GM23338 (cell line): ENCODE measurements around the gene USP43. TPM values are rescaled to one million over a fixed set of nuclear protein-coding genes. Genes with fewer than 3 reads are reported as not detected.

ENCODE experiments used
- ATAC-seq: fragments of 200-7000 bp; cut with Tn5 transposase; 3 replicates; pipeline ENCODE4 v1.9.1; 2020
- DNase-seq: peaks from one replicate; pipeline ENCODE4 v3.0.0-alpha.2; 2015; ENCODE audit warnings: low spot score
- H2AFZ ChIP-seq: fragments of 200-600 bp; sonication (generic); 2 replicates; pipeline ENCODE4 v1.8.0; 2016; ENCODE audit warnings: antibody characterized with exemption, mild to moderate bottlenecking, moderate library complexity
- H3F3A ChIP-seq: fragments of 200-600 bp; sonication (generic); replicated peaks from 2 replicates; pipeline ENCODE4 v1.8.0; 2017; ENCODE audit warnings: antibody characterized with exemption, mixed run types, low read depth
- H3K27ac ChIP-seq: fragments of 200-600 bp; sonication (generic); 2 replicates; pipeline ENCODE4 v1.6.1; 2016; ENCODE audit warnings: low read depth
- H3K27me3 ChIP-seq: fragments of 200-600 bp; sonication (generic); 2 replicates; pipeline ENCODE4 v1.8.0; 2016; ENCODE audit warnings: mild to moderate bottlenecking, mixed run types, moderate library complexity; ENCODE audit not compliant: insufficient read depth
- H3K36me3 ChIP-seq: fragments of 200-600 bp; sonication (generic); 2 replicates; pipeline ENCODE4 v1.8.0; 2016; ENCODE audit warnings: mild to moderate bottlenecking; ENCODE audit not compliant: insufficient read depth
- H3K4me1 ChIP-seq: fragments of 200-600 bp; sonication (generic); 2 replicates; pipeline ENCODE4 v1.8.0; 2016; ENCODE audit warnings: mild to moderate bottlenecking, moderate library complexity; ENCODE audit not compliant: insufficient read depth
- H3K4me2 ChIP-seq: fragments of 200-600 bp; sonication (generic); 2 replicates; pipeline ENCODE4 v1.7.1; 2017; ENCODE audit warnings: mixed run types
- H3K4me3 ChIP-seq: fragments of 200-600 bp; sonication (generic); 2 replicates; pipeline ENCODE4 v1.6.1; 2016; ENCODE audit warnings: mixed run types
- H3K79me2 ChIP-seq: fragments of 200-600 bp; sonication (generic); replicated peaks from 2 replicates; pipeline ENCODE4 v1.8.0; 2017; ENCODE audit warnings: mild to moderate bottlenecking; ENCODE audit not compliant: insufficient read depth
- H3K9me2 ChIP-seq: fragments of 200-600 bp; sonication (generic); 2 replicates; pipeline ENCODE4 v1.8.0; 2017; ENCODE audit not compliant: insufficient read depth
- H4K20me1 ChIP-seq: fragments of 200-600 bp; sonication (generic); replicated peaks from 2 replicates; pipeline ENCODE4 v1.8.0; 2017; ENCODE audit warnings: mild to moderate bottlenecking; ENCODE audit not compliant: insufficient read depth
- H3K27ac Mint-ChIP-seq: 2 replicates; pipeline ENCODE4 v1.8.0; 2020; ENCODE audit warnings: inconsistent platforms, mild to moderate bottlenecking, moderate library complexity, mixed read lengths
- H3K27me3 Mint-ChIP-seq: 3 replicates; pipeline ENCODE4 v1.8.0; 2022; ENCODE audit warnings: low read depth, mild to moderate bottlenecking, moderate library complexity, mixed read lengths, inconsistent platforms; ENCODE audit not compliant: insufficient read depth, poor library complexity
- H3K36me3 Mint-ChIP-seq: 3 replicates; pipeline ENCODE4 v1.8.0; 2021; ENCODE audit warnings: low read depth, mild to moderate bottlenecking, inconsistent platforms, moderate library complexity, mixed read lengths
- H3K4me1 Mint-ChIP-seq: 3 replicates; pipeline ENCODE4 v1.8.0; 2020; ENCODE audit warnings: mild to moderate bottlenecking, inconsistent platforms, mixed read lengths
- H3K4me3 Mint-ChIP-seq: 3 replicates; pipeline ENCODE4 v1.8.0; 2021; ENCODE audit warnings: moderate library complexity, mild to moderate bottlenecking, inconsistent platforms, mixed read lengths
- H3K9me3 Mint-ChIP-seq: 3 replicates; pipeline ENCODE4 v1.8.0; 2020; ENCODE audit warnings: moderate library complexity, mild to moderate bottlenecking, inconsistent platforms, mixed read lengths
- CREB1 ChIP-seq: fragments of 250-450 bp; sonication (Bioruptor Pico); IDR thresholded peaks from 2 replicates; pipeline ENCODE4 v1.5.0; 2020; ENCODE audit warnings: low read depth, mild to moderate bottlenecking, moderate library complexity
- EZH2 ChIP-seq: fragments of 200-600 bp; sonication (generic); IDR thresholded peaks from one replicate; pipeline ENCODE4 v1.8.0; 2017; ENCODE audit warnings: antibody characterized with exemption, mild to moderate bottlenecking, low read depth; ENCODE audit not compliant: unreplicated experiment
- EZH2phosphoT487 ChIP-seq: fragments of 200-600 bp; sonication (generic); IDR thresholded peaks from one replicate; pipeline ENCODE4 v1.8.1; 2018; ENCODE audit warnings: antibody characterized with exemption; ENCODE audit not compliant: unreplicated experiment
- JUNB ChIP-seq: IDR thresholded peaks from one replicate; pipeline ENCODE4 v1.6.1; 2016; ENCODE audit warnings: antibody characterized with exemption; ENCODE audit not compliant: unreplicated experiment
- NANOG ChIP-seq: IDR thresholded peaks from 2 replicates; pipeline ENCODE4 v1.6.1; 2016; ENCODE audit warnings: antibody characterized with exemption, borderline replicate concordance
- POLR2AphosphoS5 ChIP-seq: IDR thresholded peaks from 2 replicates; pipeline ENCODE4 v1.6.1; 2016; ENCODE audit warnings: antibody characterized with exemption, low read depth
- STAT1 ChIP-seq: IDR thresholded peaks from one replicate; pipeline ENCODE4 v1.6.1; 2016; ENCODE audit warnings: antibody characterized with exemption; ENCODE audit not compliant: unreplicated experiment
- ZNF114 ChIP-seq: fragments of 250-450 bp; sonication (Bioruptor Pico); IDR thresholded peaks from 2 replicates; pipeline ENCODE4 v1.5.0; 2020; ENCODE audit warnings: mild to moderate bottlenecking, moderate library complexity
- ZNF331 ChIP-seq: fragments of 250-450 bp; sonication (Bioruptor Pico); IDR thresholded peaks from 2 replicates; pipeline ENCODE4 v1.5.0; 2020; ENCODE audit warnings: low read depth, mild to moderate bottlenecking, moderate library complexity
- polyA plus RNA-seq: library from polyadenylated mRNA; unstranded; fragments of >200 nt; fragmentation: Nextera tagmentation; extraction: Ambion mirVana; gene quantifications from 2 replicates; pipeline ENCODE4 v1.2.1, GENCODE V29; 2016
- total RNA-seq: library from RNA; depleted of rRNA; stranded (reverse); fragments of >200 nt; shearing (Covaris generic); gene quantifications from 2 replicates; pipeline ENCODE4 v1.2.3, GENCODE V29; 2014
- TF ChIP-seq, protein P1 (sequence below): fragments of 250-450 bp; sonication (Bioruptor Pico); IDR thresholded peaks from 2 replicates; pipeline ENCODE4 v1.5.0; 2020; ENCODE audit warnings: mild to moderate bottlenecking, moderate library complexity
- TF ChIP-seq, protein P2 (sequence below), 2 experiments: fragments of 200-600 bp in 1 of 2; sonication (generic) in 1 of 2; conservative IDR thresholded peaks; 2 replicates each; pipeline versions ENCODE4 v1.5.1 to v1.6.1; 2016 to 2017; ENCODE audit warnings: antibody characterized with exemption in 2 of 2, low read depth in 2 of 2, mild to moderate bottlenecking in 2 of 2, moderate library complexity in 1 of 2
- TF ChIP-seq, protein P3 (sequence below): IDR thresholded peaks from one replicate; pipeline ENCODE4 v1.6.1; 2018; ENCODE audit warnings: antibody characterized with exemption; ENCODE audit not compliant: unreplicated experiment
- TF ChIP-seq, protein P4 (sequence below): IDR thresholded peaks from 2 replicates; pipeline ENCODE4 v1.6.1; 2016; ENCODE audit warnings: antibody characterized with exemption

The USP43 gene
- total and polyA plus RNA-seq, 2 experiments from 2014 or later = 5.7 to 12.5 TPM

DNA sequence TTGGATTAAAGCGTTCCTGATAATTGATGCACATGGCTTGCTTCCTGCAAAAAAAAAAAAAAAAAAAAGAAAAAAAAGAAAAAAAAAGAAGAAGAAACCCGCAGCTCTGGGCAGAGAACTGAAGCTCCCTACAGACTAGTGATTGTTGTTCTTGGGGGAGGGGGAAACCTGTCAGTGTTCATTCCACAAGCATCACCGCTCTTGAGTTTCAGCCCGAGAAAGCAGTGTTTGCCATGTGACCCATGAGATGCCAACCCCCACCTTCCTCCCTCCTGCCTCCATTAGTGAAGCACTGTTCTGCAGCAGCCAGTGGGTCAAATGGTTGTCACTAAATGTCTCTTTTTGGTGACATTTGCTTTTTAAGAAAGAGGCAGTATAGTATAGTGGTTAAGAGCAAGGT, 1.7 kb downstream of the USP43 start (continued):
- TF ChIP-seq, protein P1, sequence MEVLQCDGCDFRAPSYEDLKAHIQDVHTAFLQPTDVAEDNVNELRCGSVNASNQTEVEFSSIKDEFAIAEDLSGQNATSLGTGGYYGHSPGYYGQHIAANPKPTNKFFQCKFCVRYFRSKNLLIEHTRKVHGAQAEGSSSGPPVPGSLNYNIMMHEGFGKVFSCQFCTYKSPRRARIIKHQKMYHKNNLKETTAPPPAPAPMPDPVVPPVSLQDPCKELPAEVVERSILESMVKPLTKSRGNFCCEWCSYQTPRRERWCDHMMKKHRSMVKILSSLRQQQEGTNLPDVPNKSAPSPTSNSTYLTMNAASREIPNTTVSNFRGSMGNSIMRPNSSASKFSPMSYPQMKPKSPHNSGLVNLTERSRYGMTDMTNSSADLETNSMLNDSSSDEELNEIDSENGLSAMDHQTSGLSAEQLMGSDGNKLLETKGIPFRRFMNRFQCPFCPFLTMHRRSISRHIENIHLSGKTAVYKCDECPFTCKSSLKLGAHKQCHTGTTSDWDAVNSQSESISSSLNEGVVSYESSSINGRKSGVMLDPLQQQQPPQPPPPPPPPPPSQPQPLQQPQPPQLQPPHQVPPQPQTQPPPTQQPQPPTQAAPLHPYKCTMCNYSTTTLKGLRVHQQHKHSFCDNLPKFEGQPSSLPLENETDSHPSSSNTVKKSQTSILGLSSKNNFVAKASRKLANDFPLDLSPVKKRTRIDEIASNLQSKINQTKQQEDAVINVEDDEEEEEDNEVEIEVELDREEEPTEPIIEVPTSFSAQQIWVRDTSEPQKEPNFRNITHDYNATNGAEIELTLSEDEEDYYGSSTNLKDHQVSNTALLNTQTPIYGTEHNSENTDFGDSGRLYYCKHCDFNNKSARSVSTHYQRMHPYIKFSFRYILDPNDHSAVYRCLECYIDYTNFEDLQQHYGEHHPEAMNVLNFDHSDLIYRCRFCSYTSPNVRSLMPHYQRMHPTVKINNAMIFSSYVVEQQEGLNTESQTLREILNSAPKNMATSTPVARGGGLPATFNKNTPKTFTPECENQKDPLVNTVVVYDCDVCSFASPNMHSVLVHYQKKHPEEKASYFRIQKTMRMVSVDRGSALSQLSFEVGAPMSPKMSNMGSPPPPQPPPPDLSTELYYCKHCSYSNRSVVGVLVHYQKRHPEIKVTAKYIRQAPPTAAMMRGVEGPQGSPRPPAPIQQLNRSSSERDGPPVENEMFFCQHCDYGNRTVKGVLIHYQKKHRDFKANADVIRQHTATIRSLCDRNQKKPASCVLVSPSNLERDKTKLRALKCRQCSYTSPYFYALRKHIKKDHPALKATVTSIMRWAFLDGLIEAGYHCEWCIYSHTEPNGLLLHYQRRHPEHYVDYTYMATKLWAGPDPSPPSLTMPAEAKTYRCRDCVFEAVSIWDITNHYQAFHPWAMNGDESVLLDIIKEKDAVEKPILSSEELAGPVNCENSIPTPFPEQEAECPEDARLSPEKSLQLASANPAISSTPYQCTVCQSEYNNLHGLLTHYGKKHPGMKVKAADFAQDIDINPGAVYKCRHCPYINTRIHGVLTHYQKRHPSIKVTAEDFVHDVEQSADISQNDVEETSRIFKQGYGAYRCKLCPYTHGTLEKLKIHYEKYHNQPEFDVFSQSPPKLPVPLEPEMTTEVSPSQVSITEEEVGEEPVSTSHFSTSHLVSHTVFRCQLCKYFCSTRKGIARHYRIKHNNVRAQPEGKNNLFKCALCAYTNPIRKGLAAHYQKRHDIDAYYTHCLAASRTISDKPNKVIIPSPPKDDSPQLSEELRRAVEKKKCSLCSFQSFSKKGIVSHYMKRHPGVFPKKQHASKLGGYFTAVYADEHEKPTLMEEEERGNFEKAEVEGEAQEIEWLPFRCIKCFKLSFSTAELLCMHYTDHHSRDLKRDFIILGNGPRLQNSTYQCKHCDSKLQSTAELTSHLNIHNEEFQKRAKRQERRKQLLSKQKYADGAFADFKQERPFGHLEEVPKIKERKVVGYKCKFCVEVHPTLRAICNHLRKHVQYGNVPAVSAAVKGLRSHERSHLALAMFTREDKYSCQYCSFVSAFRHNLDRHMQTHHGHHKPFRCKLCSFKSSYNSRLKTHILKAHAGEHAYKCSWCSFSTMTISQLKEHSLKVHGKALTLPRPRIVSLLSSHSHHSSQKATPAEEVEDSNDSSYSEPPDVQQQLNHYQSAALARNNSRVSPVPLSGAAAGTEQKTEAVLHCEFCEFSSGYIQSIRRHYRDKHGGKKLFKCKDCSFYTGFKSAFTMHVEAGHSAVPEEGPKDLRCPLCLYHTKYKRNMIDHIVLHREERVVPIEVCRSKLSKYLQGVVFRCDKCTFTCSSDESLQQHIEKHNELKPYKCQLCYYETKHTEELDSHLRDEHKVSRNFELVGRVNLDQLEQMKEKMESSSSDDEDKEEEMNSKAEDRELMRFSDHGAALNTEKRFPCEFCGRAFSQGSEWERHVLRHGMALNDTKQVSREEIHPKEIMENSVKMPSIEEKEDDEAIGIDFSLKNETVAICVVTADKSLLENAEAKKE (CRISPR knock-in tag) = no peak
- no peak for TF ChIP-seq EZH2

DNA sequence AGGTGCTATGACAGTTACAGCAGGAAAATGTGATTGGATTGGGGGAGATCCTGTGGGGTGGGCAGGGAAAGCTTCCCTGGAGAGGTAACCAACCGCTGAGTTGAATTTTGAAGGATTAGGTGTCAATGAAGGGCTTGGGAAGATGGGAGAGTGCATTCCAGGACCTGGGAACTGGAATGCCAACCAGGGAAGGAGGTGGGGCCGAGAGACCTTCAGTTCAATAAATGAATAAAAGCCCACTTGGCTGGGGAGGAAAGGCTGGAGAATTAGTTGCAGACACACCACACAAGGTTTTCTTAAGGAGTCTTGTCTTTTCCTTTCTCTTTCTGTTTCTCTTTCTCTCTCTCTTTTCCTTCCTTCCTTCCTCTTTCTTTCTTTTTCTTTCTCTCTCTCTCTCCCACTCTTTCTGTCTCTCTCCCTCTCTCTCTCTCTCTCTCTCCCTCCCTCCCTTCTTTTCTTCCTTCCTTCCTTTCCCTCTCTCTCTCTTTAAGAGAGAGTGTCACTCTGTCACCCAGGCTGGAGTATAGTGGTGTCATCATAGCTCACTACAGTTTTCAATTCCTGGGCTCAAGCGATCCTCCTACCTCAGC, 3.3 kb downstream of the USP43 start:
- peak overlapping the region; percentile 8; the same call in 1 of the 2 replicates for H3K4me3 ChIP-seq
- TF ChIP-seq, protein P2, sequence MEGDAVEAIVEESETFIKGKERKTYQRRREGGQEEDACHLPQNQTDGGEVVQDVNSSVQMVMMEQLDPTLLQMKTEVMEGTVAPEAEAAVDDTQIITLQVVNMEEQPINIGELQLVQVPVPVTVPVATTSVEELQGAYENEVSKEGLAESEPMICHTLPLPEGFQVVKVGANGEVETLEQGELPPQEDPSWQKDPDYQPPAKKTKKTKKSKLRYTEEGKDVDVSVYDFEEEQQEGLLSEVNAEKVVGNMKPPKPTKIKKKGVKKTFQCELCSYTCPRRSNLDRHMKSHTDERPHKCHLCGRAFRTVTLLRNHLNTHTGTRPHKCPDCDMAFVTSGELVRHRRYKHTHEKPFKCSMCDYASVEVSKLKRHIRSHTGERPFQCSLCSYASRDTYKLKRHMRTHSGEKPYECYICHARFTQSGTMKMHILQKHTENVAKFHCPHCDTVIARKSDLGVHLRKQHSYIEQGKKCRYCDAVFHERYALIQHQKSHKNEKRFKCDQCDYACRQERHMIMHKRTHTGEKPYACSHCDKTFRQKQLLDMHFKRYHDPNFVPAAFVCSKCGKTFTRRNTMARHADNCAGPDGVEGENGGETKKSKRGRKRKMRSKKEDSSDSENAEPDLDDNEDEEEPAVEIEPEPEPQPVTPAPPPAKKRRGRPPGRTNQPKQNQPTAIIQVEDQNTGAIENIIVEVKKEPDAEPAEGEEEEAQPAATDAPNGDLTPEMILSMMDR (conservative IDR thresholded peaks at IDR 0.05; ENCODE audit: low read depth in 2 of 2) = no peak
- TF ChIP-seq ZNF114 = no peak
- TF ChIP-seq, protein P3, sequence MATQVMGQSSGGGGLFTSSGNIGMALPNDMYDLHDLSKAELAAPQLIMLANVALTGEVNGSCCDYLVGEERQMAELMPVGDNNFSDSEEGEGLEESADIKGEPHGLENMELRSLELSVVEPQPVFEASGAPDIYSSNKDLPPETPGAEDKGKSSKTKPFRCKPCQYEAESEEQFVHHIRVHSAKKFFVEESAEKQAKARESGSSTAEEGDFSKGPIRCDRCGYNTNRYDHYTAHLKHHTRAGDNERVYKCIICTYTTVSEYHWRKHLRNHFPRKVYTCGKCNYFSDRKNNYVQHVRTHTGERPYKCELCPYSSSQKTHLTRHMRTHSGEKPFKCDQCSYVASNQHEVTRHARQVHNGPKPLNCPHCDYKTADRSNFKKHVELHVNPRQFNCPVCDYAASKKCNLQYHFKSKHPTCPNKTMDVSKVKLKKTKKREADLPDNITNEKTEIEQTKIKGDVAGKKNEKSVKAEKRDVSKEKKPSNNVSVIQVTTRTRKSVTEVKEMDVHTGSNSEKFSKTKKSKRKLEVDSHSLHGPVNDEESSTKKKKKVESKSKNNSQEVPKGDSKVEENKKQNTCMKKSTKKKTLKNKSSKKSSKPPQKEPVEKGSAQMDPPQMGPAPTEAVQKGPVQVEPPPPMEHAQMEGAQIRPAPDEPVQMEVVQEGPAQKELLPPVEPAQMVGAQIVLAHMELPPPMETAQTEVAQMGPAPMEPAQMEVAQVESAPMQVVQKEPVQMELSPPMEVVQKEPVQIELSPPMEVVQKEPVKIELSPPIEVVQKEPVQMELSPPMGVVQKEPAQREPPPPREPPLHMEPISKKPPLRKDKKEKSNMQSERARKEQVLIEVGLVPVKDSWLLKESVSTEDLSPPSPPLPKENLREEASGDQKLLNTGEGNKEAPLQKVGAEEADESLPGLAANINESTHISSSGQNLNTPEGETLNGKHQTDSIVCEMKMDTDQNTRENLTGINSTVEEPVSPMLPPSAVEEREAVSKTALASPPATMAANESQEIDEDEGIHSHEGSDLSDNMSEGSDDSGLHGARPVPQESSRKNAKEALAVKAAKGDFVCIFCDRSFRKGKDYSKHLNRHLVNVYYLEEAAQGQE = no peak
- no peak for TF ChIP-seq POLR2AphosphoS5
- TF ChIP-seq, protein P4, sequence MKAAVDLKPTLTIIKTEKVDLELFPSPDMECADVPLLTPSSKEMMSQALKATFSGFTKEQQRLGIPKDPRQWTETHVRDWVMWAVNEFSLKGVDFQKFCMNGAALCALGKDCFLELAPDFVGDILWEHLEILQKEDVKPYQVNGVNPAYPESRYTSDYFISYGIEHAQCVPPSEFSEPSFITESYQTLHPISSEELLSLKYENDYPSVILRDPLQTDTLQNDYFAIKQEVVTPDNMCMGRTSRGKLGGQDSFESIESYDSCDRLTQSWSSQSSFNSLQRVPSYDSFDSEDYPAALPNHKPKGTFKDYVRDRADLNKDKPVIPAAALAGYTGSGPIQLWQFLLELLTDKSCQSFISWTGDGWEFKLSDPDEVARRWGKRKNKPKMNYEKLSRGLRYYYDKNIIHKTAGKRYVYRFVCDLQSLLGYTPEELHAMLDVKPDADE = no peak
- no peak for TF ChIP-seq EZH2phosphoT487
- TF ChIP-seq ZNF331 (CRISPR knock-in tag) = no peak
- no peak for TF ChIP-seq NANOG
- no peak for TF ChIP-seq JUNB
- no peak for TF ChIP-seq CREB1 (CRISPR knock-in tag)
- TF ChIP-seq EZH2 = no peak
- no peak for TF ChIP-seq STAT1

More for the DNA sequence above, 3.3 kb downstream of the USP43 start:
- peak overlapping the region; percentile 88 for H3K27ac ChIP-seq
- Mint-ChIP-seq H3K27ac (no peak overlapping the region), H3K4me1 (peaks cover 32% of the 10 kb centered on the region), H3K9me3 (no peaks in the 10 kb centered on the region), H3K36me3 (0 out of 3 replicates have a peak, but pooled peaks cover 4% of the 10 kb centered on the region), H3K27me3 (peaks cover 21% of the 10 kb centered on the region), H3K4me3 (peak overlapping the region; percentile 20; the same call in 1 of the 3 replicates)
- H3K27me3 ChIP-seq = peaks cover 14% of the 10 kb centered on the region
- DNase-seq = peak; percentile 78
- H3K4me1 ChIP-seq = peaks cover 23% of the 10 kb centered on the region
- no peaks in the 10 kb centered on the region for H3K9me2 ChIP-seq
- H3K36me3 ChIP-seq = no peaks in the 10 kb centered on the region
- peaks cover 8% of the 10 kb centered on the region; the same call in 1 of the 2 replicates for H4K20me1 ChIP-seq
- peaks cover 62% of the 10 kb centered on the region for H3K79me2 ChIP-seq
- no peak overlapping the region for H2AFZ ChIP-seq
- H3F3A ChIP-seq = no peaks in the 10 kb centered on the region
- peak overlapping the region; percentile 56 for H3K4me2 ChIP-seq
- ATAC-seq = no peak
